HCT116 (cell line): ENCODE measurements around the gene DSTYK.

Source experiments
- REST ChIP-seq: IDR thresholded peaks from 2 replicates; pipeline ENCODE4 v1.6.1; 2012; ENCODE audit warnings: low read depth
- TF ChIP-seq, protein P1 (sequence below): IDR thresholded peaks from 2 replicates; pipeline ENCODE4 v1.6.1; 2012

DNA sequence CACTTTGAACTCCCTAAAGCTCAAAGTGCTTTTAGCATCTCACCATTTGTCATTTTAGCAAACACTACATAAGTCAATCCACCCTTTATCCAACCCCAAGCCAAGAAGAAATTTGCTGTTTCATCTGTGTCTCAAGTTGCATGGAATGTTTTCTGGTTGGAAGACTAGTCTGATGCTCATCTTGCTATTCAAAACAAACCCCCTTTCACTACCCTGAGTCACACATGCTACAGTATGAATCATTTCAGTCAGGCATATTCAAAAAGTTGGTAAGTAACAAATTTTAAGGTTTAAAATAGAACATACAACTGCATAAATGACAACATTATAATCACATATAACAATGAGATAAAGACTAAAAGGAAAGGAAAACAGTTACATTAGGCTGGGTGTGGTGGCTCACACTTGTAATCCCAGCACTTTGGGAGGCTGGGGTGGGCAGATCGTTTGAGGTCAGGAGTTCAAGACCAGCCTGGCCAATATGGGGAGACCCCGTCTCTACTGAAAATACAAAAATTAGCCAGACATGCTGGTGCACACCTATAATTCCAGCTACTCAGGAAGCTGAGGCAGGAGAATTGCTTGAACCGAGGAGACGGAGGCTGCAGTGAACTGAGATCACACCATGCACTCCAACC, 38.7 kb downstream of the DSTYK start:
- TF ChIP-seq, protein P1, sequence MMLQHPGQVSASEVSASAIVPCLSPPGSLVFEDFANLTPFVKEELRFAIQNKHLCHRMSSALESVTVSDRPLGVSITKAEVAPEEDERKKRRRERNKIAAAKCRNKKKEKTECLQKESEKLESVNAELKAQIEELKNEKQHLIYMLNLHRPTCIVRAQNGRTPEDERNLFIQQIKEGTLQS, result no peak
- no peak for TF ChIP-seq REST
